HepG2 (cell line): ENCODE data around the gene TCF20. TPM values are rescaled to one million over a fixed set of nuclear protein-coding genes. Genes with fewer than 3 reads are reported as not detected.

ENCODE experiments used
- ATAC-seq: fragments of 200-7000 bp; cut with Tn5 transposase; 3 replicates; pipeline ENCODE4 v1.9.1; 2020; ENCODE audit warnings: mild to moderate bottlenecking, moderate library complexity
- BruUV-seq: library from RNA; stranded (reverse); fragments of 400-500 nt; replicated peaks from 2 replicates; lab custom pipeline; 2021; lab: Mats Ljungman, UMichigan
- CTCF ChIA-PET: fragments of 300-600 bp; formaldehyde crosslinking; extraction: SDS; loops from one replicate; lab custom pipeline; 2021; ENCODE audit warnings: low total read pairs, inconsistent platforms, low intra/inter-chr PET ratio; lab: Yijun Ruan, JAX
- POLR2A ChIA-PET: fragments of 350-600 bp; sonication (Branson Sonifier 250); formaldehyde crosslinking; loops from one replicate; lab custom pipeline; 2020; ENCODE audit warnings: antibody characterized with exemption, inconsistent platforms; lab: Yijun Ruan, JAX
- DNase-seq: peaks from one replicate; pipeline ENCODE4 v3.0.0-alpha.2; 2015; ENCODE audit warnings: low spot score
- FAIRE-seq: peaks from 3 replicates; lab custom pipeline; 2011; peaks lifted over from hg19 to GRCh38; lab: Jason Lieb, UNC
- H2AFZ ChIP-seq: one replicate; pipeline ENCODE4 v1.6.1; 2011; ENCODE audit warnings: low read length, inconsistent platforms
- H3K27ac ChIP-seq: fragments of 300-600 bp; 3 replicates; pipeline ENCODE4 v1.8.0; 2011; ENCODE audit warnings: mixed run types, mild to moderate bottlenecking, mixed read lengths, low read length, inconsistent platforms; ENCODE audit not compliant: insufficient read depth; ENCODE audit errors: extremely low read length
- H3K27me3 ChIP-seq, 2 experiments: fragments of 200-600 bp in 1 of 2; 2 replicates in 1 of 2; 3 replicates in 1 of 2; pipeline versions ENCODE4 v1.6.0 to v1.8.0; 2011; ENCODE audit warnings: low read length in 2 of 2, mild to moderate bottlenecking in 2 of 2, moderate library complexity in 2 of 2, inconsistent platforms in 1 of 2; ENCODE audit not compliant: insufficient read depth in 2 of 2, control insufficient read depth in 1 of 2
- H3K36me3 ChIP-seq, 2 experiments: fragments of 200-600 bp in 1 of 2; replicated peaks in 1 of 2; 2 replicates in 1 of 2; 3 replicates in 1 of 2; pipeline versions ENCODE4 v1.5.1 to v1.8.0; 2011; ENCODE audit warnings: low read length in 2 of 2, inconsistent platforms in 1 of 2; ENCODE audit not compliant: insufficient read depth in 2 of 2, control insufficient read depth in 1 of 2
- H3K4me1 ChIP-seq: 2 replicates; pipeline ENCODE4 v1.5.1; 2012; ENCODE audit warnings: low read length, inconsistent platforms; ENCODE audit not compliant: insufficient read depth
- H3K4me2 ChIP-seq: 2 replicates; pipeline ENCODE4 v1.6.0; 2011; ENCODE audit warnings: low read depth, low read length, inconsistent platforms
- H3K4me3 ChIP-seq, 3 experiments: fragments of 200-600 bp in 1 of 3; sonication (generic), shearing (Covaris generic) in 1 of 3; replicated peaks in 1 of 3; 2 replicates each; pipeline ENCODE4 v1.5.1; 2011 to 2016; ENCODE audit warnings: low read length in 3 of 3, inconsistent platforms in 2 of 3, low read depth in 2 of 3, mild to moderate bottlenecking in 2 of 3, control low read depth in 1 of 3, mixed read lengths in 1 of 3; ENCODE audit not compliant: insufficient read depth in 1 of 3
- H3K79me2 ChIP-seq: one replicate; pipeline ENCODE4 v1.6.1; 2011; ENCODE audit warnings: low read length, inconsistent platforms; ENCODE audit not compliant: insufficient read depth
- H3K9ac ChIP-seq: 2 replicates; pipeline ENCODE4 v1.6.0; 2011; ENCODE audit warnings: mild to moderate bottlenecking, low read depth, low read length, inconsistent platforms; ENCODE audit not compliant: insufficient read depth
- H3K9me3 ChIP-seq: 2 replicates; pipeline ENCODE4 v1.5.1; 2012; ENCODE audit warnings: mild to moderate bottlenecking, low read length
- H4K20me1 ChIP-seq: 2 replicates; pipeline ENCODE4 v1.6.0; 2011; ENCODE audit warnings: inconsistent platforms, mild to moderate bottlenecking, low read length, moderate library complexity; ENCODE audit not compliant: insufficient read depth
- ZNF256 ChIP-seq: sonication (generic); formaldehyde crosslinking; conservative IDR thresholded peaks from 2 replicates; pipeline ENCODE4 v1.4.0; 2020; ENCODE audit warnings: missing genetic modification reagents
- ZNF775 ChIP-seq: sonication (generic); formaldehyde crosslinking; IDR thresholded peaks from 2 replicates; pipeline ENCODE4 v1.4.0; 2020; ENCODE audit warnings: missing genetic modification reagents, mild to moderate bottlenecking, moderate library complexity, borderline replicate concordance
- WGBS: methylation state at CpG from one replicate; pipeline ENCODE4 v1.1.6; 2017; ENCODE audit warnings: low lambda C conversion rate; 5-methylcytosine and 5-hydroxymethylcytosine counted together
- in situ Hi-C: cut with HindIII; loops from 2 replicates; pipeline ENCODE4 v1.10.0; 2017; ENCODE audit warnings: low pct_unique_long_range_greater_than_20kb; ENCODE audit not compliant: extremely low pct_ligation_motif_present
- intact Hi-C: fragments of 100-400 bp; cut with micrococcal nuclease; formaldehyde crosslinking; loops from one replicate; pipeline ENCODE4 v1.10.0; 2022; ENCODE audit not compliant: unreplicated experiment
- polyA plus RNA-seq, 8 experiments: library from polyadenylated mRNA; depleted of rRNA in 3 of 8; stranded (reverse) in 7 of 8; unstranded in 1 of 8; fragments of >200 nt; fragmentation: Illumina TruSeq in 4 of 8; extraction: Trizol in 4 of 8; gene quantifications; 2 replicates each; pipeline versions ENCODE4 v1.2.1 to v1.2.3, GENCODE V29; 2011 to 2016; ENCODE audit warnings: low read depth in 4 of 8, missing spikeins in 1 of 8, mixed read lengths in 1 of 8; ENCODE audit not compliant: insufficient read depth in 1 of 8
- total RNA-seq, 5 experiments: library from RNA; depleted of rRNA; stranded (reverse); fragments of >200 nt; fragmentation: Illumina TruSeq; extraction: Trizol; gene quantifications; 2 replicates each; pipeline ENCODE4 v1.2.3, GENCODE V29; 2016; ENCODE audit warnings: low read depth in 1 of 5
- TF ChIP-seq, protein P1 (sequence below): sonication (generic); formaldehyde crosslinking; IDR thresholded peaks from 2 replicates; pipeline ENCODE4 v1.4.0; 2020; ENCODE audit warnings: missing genetic modification reagents
- TF ChIP-seq, protein P2 (sequence below): sonication (generic); formaldehyde crosslinking; IDR thresholded peaks from 2 replicates; pipeline ENCODE4 v1.5.0; 2020; ENCODE audit warnings: mild to moderate bottlenecking, missing genetic modification reagents
- TF ChIP-seq, protein P3 (sequence below): sonication (generic); formaldehyde crosslinking; IDR thresholded peaks from 2 replicates; pipeline ENCODE4 v1.4.0; 2020; ENCODE audit warnings: missing genetic modification reagents, borderline replicate concordance

TCF20 gene
- total and polyA plus RNA-seq, 2 of the 13 experiments (the other 11 are each of a cell fraction or from before 2014, with no cell fraction given): 12.8 to 23.7 TPM

DNA sequence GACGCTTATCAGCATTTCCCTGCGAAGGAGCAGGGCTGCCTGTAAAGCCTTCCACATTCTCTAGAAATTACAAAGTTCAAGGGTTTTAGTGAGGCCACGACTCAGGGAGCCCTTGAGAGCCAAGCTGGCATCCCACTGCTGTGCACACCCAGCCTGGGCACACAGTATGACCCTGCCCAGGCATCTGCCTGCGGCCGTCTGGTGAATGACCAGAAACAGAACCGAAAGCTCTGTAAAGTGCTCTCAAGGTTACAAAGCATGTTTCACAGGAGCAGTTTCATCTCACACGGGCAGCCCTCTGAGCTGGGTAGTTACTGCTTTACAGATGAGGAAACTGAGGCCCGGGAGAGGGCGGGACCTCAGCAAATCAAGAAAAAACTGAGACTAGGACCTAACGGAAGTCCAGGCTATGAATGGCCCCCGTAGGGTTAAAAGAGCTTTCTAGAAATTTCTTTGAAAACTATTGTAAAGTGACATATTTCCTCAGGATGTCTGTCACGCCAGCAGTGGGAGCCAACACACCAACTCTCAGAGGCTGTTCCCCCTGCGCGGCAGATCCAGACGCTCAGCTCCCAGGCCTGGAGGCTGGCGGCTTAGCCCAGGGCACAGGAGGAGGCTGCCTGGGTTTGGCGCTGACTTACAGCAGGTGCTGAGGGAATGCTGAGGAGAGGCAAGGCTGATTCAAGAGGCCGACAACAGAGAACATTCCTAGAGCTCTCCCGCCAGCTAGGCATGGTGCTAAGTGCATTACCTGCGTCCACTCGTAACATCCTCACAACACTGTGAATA lies 7.7 kb upstream of the TCF20 start:
- H3K9ac ChIP-seq: no peak overlapping the region
- BruUV-seq: no TSS peak
- peaks cover 1 to 4% of the 10 kb centered on the region in 2 experiments; a peak in 3 of 5 replicates for H3K36me3 ChIP-seq
- no peaks in the 10 kb centered on the region for H4K20me1 ChIP-seq
- no peaks in the 10 kb centered on the region for H3K27me3 ChIP-seq
- in situ Hi-C loops: no loop called here
- TF ChIP-seq, protein P1, sequence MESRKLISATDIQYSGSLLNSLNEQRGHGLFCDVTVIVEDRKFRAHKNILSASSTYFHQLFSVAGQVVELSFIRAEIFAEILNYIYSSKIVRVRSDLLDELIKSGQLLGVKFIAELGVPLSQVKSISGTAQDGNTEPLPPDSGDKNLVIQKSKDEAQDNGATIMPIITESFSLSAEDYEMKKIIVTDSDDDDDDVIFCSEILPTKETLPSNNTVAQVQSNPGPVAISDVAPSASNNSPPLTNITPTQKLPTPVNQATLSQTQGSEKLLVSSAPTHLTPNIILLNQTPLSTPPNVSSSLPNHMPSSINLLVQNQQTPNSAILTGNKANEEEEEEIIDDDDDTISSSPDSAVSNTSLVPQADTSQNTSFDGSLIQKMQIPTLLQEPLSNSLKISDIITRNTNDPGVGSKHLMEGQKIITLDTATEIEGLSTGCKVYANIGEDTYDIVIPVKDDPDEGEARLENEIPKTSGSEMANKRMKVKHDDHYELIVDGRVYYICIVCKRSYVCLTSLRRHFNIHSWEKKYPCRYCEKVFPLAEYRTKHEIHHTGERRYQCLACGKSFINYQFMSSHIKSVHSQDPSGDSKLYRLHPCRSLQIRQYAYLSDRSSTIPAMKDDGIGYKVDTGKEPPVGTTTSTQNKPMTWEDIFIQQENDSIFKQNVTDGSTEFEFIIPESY (CRISPR knock-in tag): peak; percentile 90
- TF ChIP-seq ZNF775 (CRISPR knock-in tag): no peak
- no peak for TF ChIP-seq ZNF256 (CRISPR knock-in tag)
- TF ChIP-seq, protein P2, sequence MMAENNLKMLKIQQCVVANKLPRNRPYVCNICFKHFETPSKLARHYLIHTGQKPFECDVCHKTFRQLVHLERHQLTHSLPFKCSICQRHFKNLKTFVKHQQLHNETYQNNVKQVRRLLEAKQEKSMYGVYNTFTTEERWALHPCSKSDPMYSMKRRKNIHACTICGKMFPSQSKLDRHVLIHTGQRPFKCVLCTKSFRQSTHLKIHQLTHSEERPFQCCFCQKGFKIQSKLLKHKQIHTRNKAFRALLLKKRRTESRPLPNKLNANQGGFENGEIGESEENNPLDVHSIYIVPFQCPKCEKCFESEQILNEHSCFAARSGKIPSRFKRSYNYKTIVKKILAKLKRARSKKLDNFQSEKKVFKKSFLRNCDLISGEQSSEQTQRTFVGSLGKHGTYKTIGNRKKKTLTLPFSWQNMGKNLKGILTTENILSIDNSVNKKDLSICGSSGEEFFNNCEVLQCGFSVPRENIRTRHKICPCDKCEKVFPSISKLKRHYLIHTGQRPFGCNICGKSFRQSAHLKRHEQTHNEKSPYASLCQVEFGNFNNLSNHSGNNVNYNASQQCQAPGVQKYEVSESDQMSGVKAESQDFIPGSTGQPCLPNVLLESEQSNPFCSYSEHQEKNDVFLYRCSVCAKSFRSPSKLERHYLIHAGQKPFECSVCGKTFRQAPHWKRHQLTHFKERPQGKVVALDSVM (CRISPR knock-in tag): no peak
- TF ChIP-seq, protein P3, sequence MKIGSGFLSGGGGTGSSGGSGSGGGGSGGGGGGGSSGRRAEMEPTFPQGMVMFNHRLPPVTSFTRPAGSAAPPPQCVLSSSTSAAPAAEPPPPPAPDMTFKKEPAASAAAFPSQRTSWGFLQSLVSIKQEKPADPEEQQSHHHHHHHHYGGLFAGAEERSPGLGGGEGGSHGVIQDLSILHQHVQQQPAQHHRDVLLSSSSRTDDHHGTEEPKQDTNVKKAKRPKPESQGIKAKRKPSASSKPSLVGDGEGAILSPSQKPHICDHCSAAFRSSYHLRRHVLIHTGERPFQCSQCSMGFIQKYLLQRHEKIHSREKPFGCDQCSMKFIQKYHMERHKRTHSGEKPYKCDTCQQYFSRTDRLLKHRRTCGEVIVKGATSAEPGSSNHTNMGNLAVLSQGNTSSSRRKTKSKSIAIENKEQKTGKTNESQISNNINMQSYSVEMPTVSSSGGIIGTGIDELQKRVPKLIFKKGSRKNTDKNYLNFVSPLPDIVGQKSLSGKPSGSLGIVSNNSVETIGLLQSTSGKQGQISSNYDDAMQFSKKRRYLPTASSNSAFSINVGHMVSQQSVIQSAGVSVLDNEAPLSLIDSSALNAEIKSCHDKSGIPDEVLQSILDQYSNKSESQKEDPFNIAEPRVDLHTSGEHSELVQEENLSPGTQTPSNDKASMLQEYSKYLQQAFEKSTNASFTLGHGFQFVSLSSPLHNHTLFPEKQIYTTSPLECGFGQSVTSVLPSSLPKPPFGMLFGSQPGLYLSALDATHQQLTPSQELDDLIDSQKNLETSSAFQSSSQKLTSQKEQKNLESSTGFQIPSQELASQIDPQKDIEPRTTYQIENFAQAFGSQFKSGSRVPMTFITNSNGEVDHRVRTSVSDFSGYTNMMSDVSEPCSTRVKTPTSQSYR: no peak
- TF ChIP-seq, all 625 proteins: peak for 1
- Histone ChIP-seq H2AFZ (no peak overlapping the region), H3K79me2 (no peaks in the 10 kb centered on the region), H3K27ac (no peak overlapping the region), H3K4me2 (no peak overlapping the region), H3K9me3 (no peaks in the 10 kb centered on the region), H3K4me1 (peaks cover 21% of the 10 kb centered on the region), H3K4me3 (no peak overlapping the region)
- ChIA-PET POLR2A (no interaction called here), CTCF (no interaction called here)
- 83% methylated on average over 17 of the region's 21 CpGs for WGBS
- intact Hi-C loops: no loop called here
- DNase-seq (no peak), FAIRE-seq (no peak), ATAC-seq (no peak)
